Measurements from ENCODE around the gene VSX1.

The VSX1 gene

DNA sequence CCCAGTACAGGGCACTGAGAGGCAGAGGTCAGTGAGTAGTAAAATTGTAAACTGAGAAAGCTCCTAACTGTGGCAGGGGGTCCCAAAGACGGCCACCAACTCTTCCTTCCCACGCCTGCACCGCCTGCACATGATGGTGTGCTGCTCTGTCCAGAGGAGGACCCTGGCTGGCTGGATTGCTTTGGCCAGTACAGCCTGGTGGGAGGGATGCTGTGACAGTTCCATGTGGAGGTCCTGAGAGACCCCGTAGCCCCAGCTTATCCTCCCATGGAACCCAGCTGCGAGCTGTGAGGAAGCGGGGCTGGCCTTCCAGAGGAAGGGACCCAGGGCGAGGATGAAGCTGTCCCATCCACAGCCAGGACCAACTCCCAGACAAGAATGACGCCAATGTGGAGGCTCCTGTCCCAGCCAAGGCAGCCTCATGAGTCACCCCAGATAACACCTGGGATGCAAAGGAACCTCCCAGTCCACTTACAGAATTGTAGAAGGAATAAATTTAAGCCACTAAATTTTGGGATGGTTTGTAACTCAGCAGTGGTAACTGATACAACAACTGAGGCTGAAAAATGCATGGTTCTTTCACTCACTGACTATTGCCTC is 22.0 kb downstream of the VSX1 start:
- Histone ChIP-seq H3K27ac (ENCODE audit: extremely low read depth, low read depth, low read length) (no peak overlapping the region), H3K4me3 (ENCODE audit: low read depth, low read length) (no peak overlapping the region), H3K36me3 (ENCODE audit: control insufficient read depth in 2 of 2, insufficient read depth in 1 of 2, low read length in 2 of 2) (no peaks in the 10 kb centered on the region), H3K9me3 (ENCODE audit: control insufficient read depth, insufficient read depth, low read depth, low read length) (no peaks in the 10 kb centered on the region), H3K4me1 (ENCODE audit: control insufficient read depth, insufficient read depth, low read length) (peaks cover 6% of the 10 kb centered on the region)
- ChIA-PET POLR2A (interaction anchor here (1.3 kb wide), 1 partner anchor 188 kb away, joined by 3 read pairs; the partner anchor contains the start of gene PYGB), CTCF (interaction anchor here (0.5 to 1.5 kb wide), 4 partner anchors 65 to 284 kb away, joined by 3 to 5 read pairs (median 4); no protein-coding TSS in a partner anchor)
- TF ChIP-seq REPIN1 (tag by site-specific recombination; IDR thresholded peaks at IDR 0.05; ENCODE audit: low read depth) (no peak), ZNF521 (tag by site-specific recombination; IDR thresholded peaks at IDR 0.05) (no peak), ZNF132 (tag by site-specific recombination; IDR thresholded peaks at IDR 0.05; ENCODE audit: borderline replicate concordance) (no peak), ZNF354C (tag by site-specific recombination; IDR thresholded peaks at IDR 0.05; ENCODE audit: borderline replicate concordance, low read depth) (no peak), ZNF391 (tag by site-specific recombination; IDR thresholded peaks at IDR 0.05; ENCODE audit: borderline replicate concordance, low read depth) (no peak), ZXDB (tag by site-specific recombination; IDR thresholded peaks at IDR 0.05) (no peak), ZNF19 (tag by site-specific recombination; IDR thresholded peaks at IDR 0.05; ENCODE audit: low read depth) (no peak), ZBTB48 (tag by site-specific recombination; IDR thresholded peaks at IDR 0.05) (no peak), ZNF114 (tag by site-specific recombination; IDR thresholded peaks at IDR 0.05) (no peak), BCL11A (tag by site-specific recombination; IDR thresholded peaks at IDR 0.05; ENCODE audit: low read depth) (no peak), ZNF664 (tag by site-specific recombination; IDR thresholded peaks at IDR 0.05) (no peak), ZNF394 (tag by site-specific recombination; IDR thresholded peaks at IDR 0.05; ENCODE audit: borderline replicate concordance) (no peak), KLF16 (tag by site-specific recombination; IDR thresholded peaks at IDR 0.05) (no peak), SP3 (tag by site-specific recombination; IDR thresholded peaks at IDR 0.05) (no peak), SCRT2 (tag by site-specific recombination; IDR thresholded peaks at IDR 0.05) (no peak)
- TF ChIP-seq, protein P1, sequence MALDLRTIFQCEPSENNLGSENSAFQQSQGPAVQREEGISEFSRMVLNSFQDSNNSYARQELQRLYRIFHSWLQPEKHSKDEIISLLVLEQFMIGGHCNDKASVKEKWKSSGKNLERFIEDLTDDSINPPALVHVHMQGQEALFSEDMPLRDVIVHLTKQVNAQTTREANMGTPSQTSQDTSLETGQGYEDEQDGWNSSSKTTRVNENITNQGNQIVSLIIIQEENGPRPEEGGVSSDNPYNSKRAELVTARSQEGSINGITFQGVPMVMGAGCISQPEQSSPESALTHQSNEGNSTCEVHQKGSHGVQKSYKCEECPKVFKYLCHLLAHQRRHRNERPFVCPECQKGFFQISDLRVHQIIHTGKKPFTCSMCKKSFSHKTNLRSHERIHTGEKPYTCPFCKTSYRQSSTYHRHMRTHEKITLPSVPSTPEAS (tag by site-specific recombination; IDR thresholded peaks at IDR 0.05), result no peak
- TF ChIP-seq, protein P2, sequence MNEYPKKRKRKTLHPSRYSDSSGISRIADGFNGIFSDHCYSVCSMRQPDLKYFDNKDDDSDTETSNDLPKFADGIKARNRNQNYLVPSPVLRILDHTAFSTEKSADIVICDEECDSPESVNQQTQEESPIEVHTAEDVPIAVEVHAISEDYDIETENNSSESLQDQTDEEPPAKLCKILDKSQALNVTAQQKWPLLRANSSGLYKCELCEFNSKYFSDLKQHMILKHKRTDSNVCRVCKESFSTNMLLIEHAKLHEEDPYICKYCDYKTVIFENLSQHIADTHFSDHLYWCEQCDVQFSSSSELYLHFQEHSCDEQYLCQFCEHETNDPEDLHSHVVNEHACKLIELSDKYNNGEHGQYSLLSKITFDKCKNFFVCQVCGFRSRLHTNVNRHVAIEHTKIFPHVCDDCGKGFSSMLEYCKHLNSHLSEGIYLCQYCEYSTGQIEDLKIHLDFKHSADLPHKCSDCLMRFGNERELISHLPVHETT (tag by site-specific recombination; IDR thresholded peaks at IDR 0.05), result no peak

DNA sequence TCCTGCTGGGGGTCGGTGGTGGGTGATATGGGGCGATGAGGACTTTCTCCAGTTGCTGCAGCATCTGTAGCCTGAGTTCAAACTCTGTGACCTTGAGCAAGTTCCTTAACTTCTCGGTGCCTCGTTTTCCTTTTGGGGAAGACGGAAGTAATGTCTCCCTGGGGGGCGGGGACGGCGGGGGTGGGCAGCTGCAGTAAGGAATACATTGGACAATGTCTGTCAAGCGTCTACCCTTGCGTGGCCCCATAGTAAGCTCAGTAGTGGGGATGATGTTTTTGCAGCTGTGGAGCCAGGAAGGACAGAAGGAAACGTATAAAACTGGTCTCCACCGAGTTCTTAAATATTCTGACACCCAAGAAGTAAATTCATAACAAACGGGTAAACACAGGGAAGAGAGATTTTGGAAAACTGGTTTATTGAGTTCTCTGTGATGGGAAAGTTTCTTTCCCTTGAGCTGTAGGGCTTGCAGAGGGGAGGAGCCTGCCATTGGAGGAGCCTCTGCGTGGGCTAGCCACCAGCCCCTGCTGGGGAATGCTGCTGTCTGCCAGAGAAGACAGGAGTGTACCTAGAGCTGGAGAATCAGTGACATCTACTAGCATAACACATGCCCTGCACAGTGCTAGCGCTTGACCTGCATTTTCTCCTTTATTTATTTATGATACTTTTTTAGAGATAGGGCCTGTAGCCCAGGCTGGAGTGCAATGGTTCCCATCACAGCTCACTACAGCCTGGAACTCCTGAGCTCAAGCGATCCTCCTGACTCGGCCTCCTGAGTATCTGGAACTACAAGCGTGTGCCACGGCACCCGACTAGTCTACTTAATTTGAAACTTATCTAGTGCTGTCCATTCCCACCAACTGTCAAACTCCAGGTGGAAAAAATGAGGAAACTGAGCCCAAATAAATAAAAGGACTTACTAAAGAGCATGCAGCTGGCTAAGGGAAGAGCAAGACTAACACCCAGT is 22.8 kb downstream of the VSX1 start:
- POLR2A ChIA-PET, result interaction anchor here (1.3 kb wide), 1 partner anchor 189 kb away, joined by 3 read pairs; the partner anchor contains the start of gene PYGB

More for the DNA sequence above, 22.8 kb downstream of the VSX1 start:
- Histone ChIP-seq H3K36me3 (ENCODE audit: control insufficient read depth in 2 of 2, insufficient read depth in 1 of 2, low read length in 2 of 2) (no peaks in the 10 kb centered on the region), H3K4me1 (ENCODE audit: control insufficient read depth, insufficient read depth, low read length) (peaks cover 6% of the 10 kb centered on the region), H3K27ac (ENCODE audit: extremely low read depth, low read depth, low read length) (no peak overlapping the region), H3K4me3 (ENCODE audit: low read depth, low read length) (no peak overlapping the region), H3K9me3 (ENCODE audit: control insufficient read depth, insufficient read depth, low read depth, low read length) (no peaks in the 10 kb centered on the region)
- TF ChIP-seq ZNF112 (tag by site-specific recombination; IDR thresholded peaks at IDR 0.05) (no peak), ZNF549 (tag by site-specific recombination; IDR thresholded peaks at IDR 0.05) (no peak), ZFHX2 (tag by site-specific recombination; conservative IDR thresholded peaks at IDR 0.05) (0 out of 2 replicates have a peak, but pooled peaks have one; percentile 21), GLIS2 (tag by site-specific recombination; IDR thresholded peaks at IDR 0.05) (peak; percentile 21)
- TF ChIP-seq, protein P3, sequence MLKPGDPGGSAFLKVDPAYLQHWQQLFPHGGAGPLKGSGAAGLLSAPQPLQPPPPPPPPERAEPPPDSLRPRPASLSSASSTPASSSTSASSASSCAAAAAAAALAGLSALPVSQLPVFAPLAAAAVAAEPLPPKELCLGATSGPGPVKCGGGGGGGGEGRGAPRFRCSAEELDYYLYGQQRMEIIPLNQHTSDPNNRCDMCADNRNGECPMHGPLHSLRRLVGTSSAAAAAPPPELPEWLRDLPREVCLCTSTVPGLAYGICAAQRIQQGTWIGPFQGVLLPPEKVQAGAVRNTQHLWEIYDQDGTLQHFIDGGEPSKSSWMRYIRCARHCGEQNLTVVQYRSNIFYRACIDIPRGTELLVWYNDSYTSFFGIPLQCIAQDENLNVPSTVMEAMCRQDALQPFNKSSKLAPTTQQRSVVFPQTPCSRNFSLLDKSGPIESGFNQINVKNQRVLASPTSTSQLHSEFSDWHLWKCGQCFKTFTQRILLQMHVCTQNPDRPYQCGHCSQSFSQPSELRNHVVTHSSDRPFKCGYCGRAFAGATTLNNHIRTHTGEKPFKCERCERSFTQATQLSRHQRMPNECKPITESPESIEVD (tag by site-specific recombination; IDR thresholded peaks at IDR 0.05), result peak; percentile 35; the same call in 1 of the 2 replicates
- CTCF ChIA-PET, result interaction anchor here (1.2 to 1.5 kb wide), 2 partner anchors 64 to 65 kb away, joined by 4 to 5 read pairs; no protein-coding TSS in a partner anchor

Measured in HEK293 (cell line).